ENCODE measurements around the gene NECTIN2.
"Not testable (repeated sequence)": the region's sequence is repeated elsewhere in the genome, so short reads cannot be mapped to it uniquely, and the experiment has no call there.

NECTIN2 gene

DNA sequence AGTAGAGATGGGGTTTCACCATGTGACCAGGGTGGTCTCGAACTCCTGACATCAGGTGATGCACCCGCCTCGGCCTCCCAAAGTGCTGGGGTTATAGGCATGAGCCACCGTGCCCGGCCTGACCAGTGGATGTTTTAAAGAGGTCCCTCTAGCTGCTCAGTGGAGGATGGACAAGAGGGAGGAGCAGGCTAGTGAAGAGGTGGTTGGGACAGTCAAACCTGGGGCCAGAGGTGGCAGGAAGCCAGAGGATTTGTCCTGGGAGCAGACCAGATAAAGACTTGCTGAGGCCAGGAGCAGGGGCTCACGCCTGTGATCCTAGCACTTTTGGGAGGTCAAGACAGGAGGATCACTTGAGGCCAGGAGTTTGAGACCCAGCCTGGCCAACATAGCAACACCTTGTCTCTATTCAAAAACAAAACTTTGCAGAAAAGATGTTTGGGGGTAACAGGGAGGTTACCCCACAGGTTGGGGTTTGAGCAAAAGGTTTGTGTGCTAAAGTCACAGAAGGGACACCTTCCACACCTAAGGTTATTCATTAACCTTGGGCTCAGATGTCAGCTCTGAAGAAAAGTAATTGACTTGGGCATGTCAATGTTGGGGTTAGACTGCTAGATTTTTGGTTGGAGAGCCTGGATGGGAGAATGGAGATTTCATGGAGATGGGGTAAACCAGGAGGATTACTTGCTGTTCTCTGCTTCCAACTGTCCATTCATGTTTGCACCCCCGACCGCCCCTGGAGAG is 28.2 kb upstream of the NECTIN2 start:
- DNase-seq (ENCODE audit: low read depth) = no peak

DNA sequence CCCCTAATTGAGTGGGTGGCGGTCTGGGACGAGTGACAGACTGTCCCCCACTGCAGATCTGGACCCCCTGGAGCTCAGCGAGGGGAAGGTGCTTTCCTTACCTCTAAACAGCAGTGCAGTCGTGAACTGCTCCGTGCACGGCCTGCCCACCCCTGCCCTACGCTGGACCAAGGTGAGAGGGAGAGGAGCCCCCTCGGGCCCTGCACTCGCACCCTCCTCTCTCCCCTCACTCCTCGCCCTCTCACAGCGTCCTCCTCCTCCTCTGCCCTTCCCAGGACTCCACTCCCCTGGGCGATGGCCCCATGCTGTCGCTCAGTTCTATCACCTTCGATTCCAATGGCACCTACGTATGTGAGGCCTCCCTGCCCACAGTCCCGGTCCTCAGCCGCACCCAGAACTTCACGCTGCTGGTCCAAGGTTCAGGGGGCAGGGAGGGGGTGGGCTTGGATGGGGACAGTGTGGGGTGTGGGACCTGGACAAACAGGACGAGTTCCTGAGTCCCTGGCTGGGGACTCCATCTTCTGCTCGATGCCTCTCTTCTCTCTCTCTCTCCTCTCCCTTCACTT is 27.5 kb upstream of the NECTIN2 start:
- DNase-seq (ENCODE audit: low read depth) = no peak

DNA sequence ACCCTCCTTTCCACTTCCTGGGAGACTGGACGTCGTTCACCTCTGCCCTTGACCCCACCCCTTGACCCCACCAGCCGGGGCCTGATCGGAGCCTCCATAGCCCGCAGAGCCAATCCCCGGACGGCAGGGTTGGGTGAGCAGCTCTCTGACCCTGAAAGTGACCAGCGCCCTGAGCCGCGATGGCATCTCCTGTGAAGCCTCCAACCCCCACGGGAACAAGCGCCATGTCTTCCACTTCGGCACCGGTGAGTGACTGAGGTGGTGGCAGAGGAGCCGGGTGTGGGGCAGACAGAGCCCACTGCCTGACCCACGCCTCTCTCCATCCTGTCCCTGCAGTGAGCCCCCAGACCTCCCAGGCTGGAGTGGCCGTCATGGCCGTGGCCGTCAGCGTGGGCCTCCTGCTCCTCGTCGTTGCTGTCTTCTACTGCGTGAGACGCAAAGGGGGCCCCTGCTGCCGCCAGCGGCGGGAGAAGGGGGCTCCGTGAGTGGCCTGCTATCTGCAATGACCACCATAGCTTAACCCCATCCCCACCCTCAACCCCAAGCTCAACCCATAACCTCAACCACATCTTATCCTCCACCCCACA is 26.8 kb upstream of the NECTIN2 start:
- DNase-seq (ENCODE audit: low read depth) = no peak

DNA sequence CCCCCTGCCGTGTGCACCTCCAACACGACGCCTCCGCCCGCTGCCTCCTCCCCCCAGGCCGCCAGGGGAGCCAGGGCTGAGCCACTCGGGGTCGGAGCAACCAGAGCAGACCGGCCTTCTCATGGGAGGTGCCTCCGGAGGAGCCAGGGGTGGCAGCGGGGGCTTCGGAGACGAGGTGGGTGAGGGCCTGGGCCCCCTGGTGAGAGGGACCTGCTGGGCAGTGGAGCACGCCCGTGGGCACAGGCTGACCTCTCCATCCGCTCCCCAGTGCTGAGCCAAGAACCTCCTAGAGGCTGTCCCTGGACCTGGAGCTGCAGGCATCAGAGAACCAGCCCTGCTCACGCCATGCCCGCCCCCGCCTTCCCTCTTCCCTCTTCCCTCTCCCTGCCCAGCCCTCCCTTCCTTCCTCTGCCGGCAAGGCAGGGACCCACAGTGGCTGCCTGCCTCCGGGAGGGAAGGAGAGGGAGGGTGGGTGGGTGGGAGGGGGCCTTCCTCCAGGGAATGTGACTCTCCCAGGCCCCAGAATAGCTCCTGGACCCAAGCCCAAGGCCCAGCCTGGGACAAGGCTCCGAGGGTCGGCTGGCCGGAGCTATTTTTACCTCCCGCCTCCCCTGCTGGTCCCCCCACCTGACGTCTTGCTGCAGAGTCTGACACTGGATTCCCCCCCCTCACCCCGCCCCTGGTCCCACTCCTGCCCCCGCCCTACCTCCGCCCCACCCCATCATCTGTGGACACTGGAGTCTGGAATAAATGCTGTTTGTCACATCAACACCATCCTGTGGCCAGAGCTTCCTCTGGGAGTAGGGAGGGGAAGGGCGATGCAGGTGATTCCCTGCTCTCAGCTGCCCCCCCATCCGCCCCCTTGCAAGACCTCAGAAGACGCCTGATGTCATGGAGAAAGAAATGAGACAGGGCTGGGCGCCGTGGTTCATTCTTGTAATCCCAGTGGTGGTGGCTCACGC is 25.2 kb upstream of the NECTIN2 start:
- no peak for DNase-seq (ENCODE audit: low read depth)

DNA sequence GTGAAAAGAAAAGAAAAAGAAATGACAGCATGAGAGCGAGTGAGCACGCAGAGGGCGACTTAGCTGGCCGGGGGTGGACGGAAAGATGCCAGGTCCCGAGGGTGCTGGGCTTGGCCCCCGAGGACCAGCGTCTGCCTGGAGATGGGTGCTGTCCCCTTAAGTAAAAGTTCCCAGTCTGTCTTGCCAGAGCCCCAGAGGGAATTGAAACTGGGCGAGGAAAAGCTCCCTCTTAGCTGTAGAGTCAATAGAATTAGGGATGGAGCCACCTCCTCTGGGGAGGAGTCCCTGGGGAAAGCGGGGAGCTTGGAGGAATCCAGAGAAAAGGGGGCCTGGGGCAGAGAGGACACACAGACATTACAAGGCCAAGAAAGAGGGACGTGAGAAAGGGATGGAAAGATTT is 23.9 kb upstream of the NECTIN2 start:
- no peak for DNase-seq (ENCODE audit: low read depth)

DNA sequence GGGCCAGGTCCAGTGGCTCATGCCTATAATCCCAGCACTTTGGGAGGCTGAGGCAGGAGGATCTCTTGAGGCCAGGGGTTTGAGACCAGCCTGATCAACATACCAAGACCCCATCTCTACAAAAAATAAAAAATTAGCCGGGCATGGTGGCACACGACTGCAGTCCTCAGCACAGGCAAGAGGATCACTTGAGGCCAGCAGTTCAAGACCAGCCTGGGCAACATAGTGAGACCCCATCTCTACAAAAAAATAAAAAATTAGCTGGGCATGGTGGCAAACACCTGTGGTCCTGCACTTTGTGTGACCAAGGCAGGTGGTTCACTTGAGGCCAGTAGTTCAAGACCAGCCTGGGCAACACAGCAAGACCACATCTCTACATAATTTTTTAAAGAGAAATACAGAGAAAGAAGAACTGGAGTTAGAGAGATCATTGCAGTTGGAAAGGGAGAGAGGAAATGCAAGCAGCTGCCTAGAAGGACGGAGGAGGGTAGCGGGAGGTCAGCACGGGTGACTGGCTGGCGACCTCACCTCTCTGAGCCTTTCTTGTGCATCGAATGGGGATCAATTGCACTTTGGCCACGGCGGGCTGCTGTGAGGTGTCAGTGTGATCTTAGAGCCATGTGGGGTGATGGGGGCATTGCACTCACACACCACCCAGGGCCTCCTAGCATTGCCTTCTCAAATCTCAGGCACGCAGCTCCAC is 23.3 kb upstream of the NECTIN2 start:
- no peak for DNase-seq (ENCODE audit: low read depth)

DNA sequence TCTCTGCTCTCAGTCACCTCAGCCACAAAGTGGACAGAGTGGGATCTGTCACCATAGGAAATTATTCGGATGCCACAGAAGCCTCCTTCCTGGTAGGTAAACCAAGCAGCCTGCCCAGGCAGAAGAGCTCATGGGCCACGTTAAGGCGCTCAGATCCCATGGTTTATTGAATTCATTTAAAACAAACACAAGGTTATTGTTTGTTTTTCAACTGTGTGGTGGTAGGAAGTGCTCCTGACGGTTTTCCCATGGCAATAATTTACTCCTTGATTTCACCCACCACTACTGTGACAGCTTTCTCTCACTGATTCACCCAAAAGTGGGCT is 22.8 kb upstream of the NECTIN2 start:
- no peak for DNase-seq (ENCODE audit: low read depth)

DNA sequence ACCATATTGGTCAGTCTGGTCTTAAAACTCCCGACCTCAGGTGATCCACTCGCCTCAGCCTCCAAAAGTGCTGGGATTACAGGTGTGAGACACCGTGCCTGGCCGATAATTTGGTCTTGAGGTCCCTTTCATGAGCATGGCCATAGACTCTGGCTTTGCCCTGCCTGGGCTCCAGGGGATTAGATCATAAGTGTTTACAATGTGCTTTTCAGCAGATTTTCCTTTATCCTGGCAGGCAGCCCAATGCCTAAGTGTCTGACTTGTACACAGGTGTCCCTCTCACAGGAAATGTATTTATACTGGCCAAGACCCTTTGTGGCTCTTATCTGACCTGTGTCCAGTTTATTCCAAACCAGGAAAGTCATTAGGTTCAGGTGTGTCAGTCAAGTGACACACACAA is 21.3 kb upstream of the NECTIN2 start:
- DNase-seq (ENCODE audit: low read depth) = no peak

DNA sequence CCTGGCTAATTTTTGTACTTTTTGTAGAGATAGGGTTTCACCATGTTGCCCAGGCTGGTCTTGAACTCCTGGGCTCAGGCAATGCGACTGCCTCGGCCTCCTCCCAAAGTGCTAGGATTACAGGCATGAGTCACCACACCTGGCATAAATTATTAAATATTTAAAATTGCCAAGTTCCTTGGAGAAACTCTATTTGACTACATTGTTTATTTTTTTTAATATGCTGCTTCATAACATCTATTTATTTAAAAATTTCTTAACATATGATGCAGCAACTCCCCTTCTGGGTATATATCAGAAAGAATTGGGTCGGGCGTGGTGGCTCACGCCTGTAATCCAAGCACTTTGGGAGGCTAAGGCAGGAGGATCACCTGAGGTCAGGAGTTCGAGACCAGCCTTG is 13.2 kb upstream of the NECTIN2 start:
- not testable (repeated sequence) for DNase-seq (ENCODE audit: low read depth)

DNA sequence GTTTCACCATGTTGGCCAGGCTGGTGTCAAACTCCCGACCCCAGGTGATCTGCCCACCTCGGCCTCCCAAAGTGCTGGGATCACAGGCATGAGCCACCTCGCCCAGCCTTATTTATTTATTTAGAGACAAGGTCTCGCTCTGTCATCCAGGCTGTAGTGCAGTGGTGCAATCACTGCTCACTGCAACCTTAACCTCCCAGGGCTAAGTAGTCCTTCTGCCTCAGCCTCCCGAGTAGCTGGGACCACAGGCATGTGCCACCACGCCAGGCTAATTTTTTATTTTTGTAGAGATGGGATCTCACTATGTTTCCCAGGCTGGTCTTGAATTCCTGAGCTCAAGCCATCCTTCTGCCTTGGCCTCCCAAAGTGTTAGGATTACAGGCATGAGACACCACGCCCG is 11.7 kb upstream of the NECTIN2 start:
- not testable (repeated sequence) for DNase-seq (ENCODE audit: low read depth)

DNA sequence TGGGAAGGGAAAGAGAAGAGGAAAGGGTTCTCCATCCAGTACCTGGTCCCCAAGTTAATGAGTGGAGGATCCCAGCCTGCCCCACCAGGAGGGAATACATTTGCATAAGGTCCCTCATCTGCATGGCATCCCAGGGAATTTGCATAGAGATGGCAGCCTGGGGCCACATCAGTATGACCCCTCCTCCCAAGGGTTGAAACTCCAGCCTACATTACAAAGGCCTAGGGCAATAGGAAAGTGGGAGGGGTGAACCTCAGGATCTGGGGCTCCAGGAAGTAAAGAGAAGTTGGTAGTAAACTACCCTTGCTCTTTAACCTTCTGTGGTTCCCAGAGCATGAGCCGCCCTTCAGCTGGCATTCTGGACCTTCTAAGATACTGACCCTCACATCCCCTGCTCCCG is 6.8 kb upstream of the NECTIN2 start:
- DNase-seq (ENCODE audit: low read depth) = no peak

DNA sequence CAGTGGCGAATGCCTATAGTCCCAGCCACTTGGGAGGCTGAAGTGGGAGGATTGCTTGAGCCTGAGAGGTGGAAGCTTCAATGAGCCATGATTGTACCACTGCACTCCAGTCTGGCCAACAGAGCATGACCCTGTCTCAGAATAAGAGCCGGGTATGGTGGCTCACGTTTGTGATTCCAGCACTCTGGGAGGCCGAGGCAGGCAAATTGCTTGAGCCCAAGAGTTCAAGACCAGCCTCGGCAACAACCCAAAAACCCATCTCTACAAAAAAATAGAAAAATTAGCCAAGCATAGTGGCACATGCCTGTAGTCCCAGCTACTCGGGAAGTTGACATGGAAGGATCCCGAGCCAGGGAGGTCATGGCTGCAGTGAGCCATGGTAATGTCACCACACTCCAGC is 5.3 kb upstream of the NECTIN2 start:
- DNase-seq (ENCODE audit: low read depth) = no peak

DNA sequence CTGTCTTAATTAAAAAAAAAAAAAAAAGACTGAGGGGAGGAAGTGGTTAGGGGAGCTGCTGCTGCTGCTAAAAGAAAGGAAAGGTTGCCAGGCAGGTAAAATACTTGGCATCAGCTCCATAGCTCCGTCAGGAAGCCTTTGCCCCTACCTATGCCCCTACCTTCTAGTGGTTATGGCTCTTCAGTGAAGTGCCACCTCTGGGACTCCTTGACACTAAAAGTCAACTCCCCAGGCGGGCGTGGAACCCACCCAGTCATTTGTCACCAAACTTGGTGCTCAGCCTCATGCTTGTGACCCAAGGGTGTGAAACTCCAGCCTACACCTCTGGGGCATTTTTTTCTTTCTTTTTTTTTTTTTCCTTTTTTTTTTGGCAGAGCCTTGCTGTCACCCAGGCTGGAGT is 4.9 kb upstream of the NECTIN2 start:
- no peak for DNase-seq (ENCODE audit: low read depth)

DNA sequence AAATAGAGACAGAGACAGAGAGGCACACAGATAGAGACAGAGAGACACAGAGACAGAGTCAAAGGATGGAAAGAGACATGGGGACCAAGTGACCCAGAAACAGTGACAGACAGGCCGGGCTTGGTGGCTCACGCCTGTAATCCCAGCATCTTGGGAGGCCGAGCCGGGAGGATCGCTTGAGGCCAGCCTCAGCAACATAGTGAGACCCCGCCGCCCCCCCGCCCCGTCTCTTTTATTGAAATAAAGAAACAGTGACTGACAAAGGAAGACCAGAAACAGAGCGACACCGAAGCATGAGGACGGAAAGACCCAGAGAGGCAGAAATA is 848 bp upstream of the NECTIN2 start:
- no peak for DNase-seq (ENCODE audit: low read depth)

DNA sequence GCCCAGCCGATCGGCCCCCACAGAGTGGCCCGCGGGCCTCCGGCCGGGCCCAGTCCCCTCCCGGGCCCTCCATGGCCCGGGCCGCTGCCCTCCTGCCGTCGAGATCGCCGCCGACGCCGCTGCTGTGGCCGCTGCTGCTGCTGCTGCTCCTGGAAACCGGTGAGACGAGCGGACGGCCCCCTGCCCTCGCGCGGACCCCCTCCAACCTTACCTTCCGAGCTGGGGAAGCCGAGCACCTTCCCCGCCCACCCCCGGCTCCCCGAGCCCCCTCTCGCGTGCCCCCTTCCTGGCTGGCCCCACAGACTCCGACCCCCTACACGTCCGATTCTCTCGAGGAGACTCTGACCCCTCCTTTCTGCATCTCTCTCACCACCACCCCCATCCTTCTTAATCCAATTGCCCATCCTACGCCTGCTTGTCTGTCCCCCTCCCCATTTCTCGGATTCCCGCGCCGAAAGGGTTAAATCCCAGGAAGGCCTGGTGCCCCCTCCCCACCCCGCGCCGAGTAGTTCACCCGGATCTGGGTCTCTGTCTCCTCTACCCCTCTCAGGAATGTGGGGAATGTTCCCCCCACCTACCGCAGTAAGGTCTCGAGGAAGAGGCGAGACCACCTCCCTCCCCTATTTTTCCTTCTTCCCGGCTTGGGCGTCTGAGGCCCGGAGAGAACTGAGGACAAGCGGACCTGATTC is 502 bp downstream of the NECTIN2 start:
- no peak for DNase-seq (ENCODE audit: low read depth)

DNA sequence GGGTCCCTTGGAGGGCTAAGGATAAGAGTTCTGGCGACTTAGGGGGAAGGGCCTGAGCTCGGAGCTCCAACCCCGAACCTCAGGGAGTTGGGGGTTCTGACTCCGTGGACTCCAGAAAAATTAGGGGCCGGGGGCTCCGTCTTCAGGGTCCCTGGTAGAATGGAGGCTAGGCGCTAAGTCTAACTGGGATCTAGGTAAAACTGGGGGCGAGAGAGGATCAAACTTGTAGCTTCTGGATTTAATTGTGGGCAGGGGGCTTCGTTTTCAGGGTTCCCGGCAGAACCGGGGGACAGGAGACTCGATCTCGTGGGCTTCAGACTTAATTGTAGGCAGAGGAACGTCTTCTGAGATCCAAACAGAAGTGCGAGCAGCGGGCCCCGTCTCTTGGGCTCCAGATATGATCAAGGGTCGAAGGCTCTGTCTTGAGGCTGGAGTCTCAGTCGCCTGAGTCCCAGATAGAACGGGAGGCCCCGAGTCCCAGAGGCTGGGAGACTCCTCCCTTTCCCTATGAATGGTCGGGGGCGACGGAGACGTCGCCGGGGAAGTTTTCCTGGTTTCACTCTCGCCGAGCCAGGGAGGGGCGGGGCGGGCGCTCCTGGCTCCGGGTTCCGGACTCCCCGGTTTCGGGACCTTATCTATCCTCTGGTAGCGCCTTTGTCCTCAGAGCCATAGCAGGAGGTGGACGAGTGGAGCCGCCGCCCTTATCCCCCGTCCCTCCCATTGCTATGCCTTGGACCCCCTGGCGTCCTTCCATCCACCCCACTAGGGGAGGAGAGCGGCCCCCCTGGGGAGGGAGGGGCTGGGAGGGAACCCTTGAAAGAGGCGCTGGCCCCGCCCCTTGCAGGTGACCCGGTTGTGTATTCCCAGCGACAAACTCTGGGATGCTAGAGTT is 1.3 kb downstream of the NECTIN2 start:
- DNase-seq (ENCODE audit: low read depth) = no peak

DNA sequence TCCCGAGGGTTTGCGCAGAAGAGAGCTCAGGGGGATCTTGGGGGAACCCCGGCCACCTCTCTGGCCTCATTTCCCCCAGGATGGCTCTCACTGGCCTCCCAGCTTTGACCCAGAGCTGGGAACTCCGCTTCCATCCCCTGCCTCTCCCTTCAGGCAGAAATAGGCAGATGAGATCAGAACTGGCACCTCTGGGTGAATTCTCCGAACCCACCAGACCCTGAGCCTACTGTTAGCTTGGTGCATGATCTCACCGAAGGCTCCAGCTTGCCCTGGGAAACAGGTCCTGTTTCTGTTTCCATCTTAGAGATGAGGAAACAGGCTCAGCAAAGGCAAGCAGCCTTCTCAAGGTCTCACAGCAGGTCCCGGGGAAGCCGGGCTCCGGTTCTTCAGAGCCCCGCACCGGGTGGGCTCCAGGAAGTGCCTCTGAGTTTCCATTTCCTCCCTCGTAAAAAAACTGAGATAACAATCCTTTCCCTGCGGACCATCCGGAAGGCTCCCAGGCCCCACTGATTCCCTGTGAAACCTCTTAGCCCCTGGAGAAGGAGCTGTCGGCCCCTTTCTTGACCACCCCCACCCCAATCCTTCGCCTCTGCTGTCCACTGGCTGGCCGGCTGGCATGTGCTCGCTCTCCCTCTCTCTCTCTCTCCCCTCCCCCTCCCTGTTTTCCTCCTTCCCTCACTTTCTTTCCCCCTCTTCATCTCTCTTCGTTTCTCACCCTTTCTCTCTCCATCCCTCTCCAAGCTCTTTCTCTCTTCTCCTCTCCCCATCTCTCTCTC is 2.1 kb downstream of the NECTIN2 start:
- no peak for DNase-seq (ENCODE audit: low read depth)

DNA sequence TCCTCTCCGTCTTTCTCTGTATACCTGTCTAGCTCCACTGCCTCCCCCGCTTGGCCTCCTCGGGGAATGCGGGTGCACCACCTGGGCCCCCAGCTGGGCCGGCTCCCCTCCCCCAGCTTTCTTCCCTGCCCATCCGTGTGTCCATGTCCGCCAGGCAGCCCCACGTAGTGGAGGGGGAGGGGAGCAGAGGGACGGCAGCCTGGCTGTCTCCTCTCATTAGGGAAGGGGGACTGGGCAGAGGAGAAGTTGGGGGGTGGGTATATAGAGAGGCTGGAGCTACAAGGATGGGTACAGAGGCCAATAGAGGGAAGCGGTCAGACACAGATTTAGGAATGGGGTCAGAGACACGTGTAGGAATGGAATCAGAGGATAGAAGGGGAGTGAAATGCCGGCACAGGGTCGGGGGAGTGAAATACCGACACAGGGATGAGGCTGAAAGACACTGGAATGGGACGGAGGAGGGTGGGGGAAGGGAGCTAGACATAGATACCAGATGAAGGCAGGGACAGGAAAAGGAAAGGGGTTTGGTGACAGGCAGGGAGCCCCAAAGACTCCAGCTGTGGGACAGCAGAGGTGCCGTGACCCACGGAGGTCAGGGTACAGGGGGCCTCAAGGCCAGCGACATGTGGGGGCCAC is 2.8 kb downstream of the NECTIN2 start:
- no peak for DNase-seq (ENCODE audit: low read depth)

DNA sequence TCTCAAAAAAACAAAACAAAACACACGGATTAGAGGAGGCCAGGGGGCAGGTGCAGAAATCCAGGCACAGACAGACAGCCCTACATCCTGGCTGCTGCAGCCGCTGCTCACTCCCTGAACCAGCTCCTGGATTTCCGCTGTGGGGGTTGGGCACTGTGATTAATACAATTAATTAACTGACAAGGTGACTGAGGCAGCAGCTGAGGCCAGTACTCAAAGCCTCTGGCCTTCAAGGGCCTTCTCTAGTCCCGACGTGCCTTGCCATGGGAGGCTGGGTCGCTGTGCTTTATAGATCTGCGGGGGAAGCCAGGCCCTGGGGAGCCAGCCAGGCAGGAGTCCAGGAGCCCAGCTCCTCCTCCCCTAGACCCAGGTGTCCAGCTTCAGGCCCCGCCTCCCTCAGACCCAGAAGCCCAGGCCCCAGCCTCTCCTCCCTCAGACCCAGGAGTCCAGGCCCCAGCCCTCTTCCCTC is 4.6 kb downstream of the NECTIN2 start:
- DNase-seq (ENCODE audit: low read depth) = no peak
